HEK293T (cell line): ENCODE results near the gene CELF2.

Experiments used
- ARNT ChIP-seq: fragments of 450-650 bp; IDR thresholded peaks from 2 replicates; pipeline ENCODE4 v1.6.1; 2017; ENCODE audit warnings: mild to moderate bottlenecking
- BHLHE40 ChIP-seq: fragments of 450-650 bp; IDR thresholded peaks from 2 replicates; pipeline ENCODE4 v1.6.1; 2016; ENCODE audit warnings: mild to moderate bottlenecking, moderate library complexity, borderline replicate concordance
- ELF4 ChIP-seq: fragments of 450-650 bp; IDR thresholded peaks from 2 replicates; pipeline ENCODE4 v1.6.1; 2017; ENCODE audit warnings: antibody characterized with exemption
- FOXA1 ChIP-seq: fragments of 450-650 bp; IDR thresholded peaks from 2 replicates; pipeline ENCODE4 v1.6.1; 2016; ENCODE audit warnings: mild to moderate bottlenecking
- FOXK2 ChIP-seq: fragments of 450-650 bp; IDR thresholded peaks from 2 replicates; pipeline ENCODE4 v1.6.1; 2016; ENCODE audit warnings: mild to moderate bottlenecking
- L3MBTL2 ChIP-seq: fragments of 450-650 bp; conservative IDR thresholded peaks from 2 replicates; pipeline ENCODE4 v1.6.1; 2016; ENCODE audit warnings: mild to moderate bottlenecking
- PKNOX1 ChIP-seq: fragments of 450-650 bp; IDR thresholded peaks from 2 replicates; pipeline ENCODE4 v1.6.1; 2016
- SP1 ChIP-seq: fragments of 450-650 bp; IDR thresholded peaks from 2 replicates; pipeline ENCODE4 v1.6.1; 2017
- SUZ12 ChIP-seq: fragments of 450-650 bp; IDR thresholded peaks from 2 replicates; pipeline ENCODE4 v1.6.1; 2016; ENCODE audit warnings: mild to moderate bottlenecking

GRCh38 chr10:11294831-11295450 lies 277.3 kb downstream of the CELF2 start:
- TF ChIP-seq BHLHE40 (no peak), SP1 (no peak), ELF4 (no peak), SUZ12 (no peak), L3MBTL2 (no peak), FOXA1 (no peak), FOXK2 (no peak), ARNT (no peak), PKNOX1 (no peak)
